Activated CD8-positive, alpha-beta memory T cell treated with anti-CD3 and anti-CD28 coated beads, Interleukin-2, amount 50 U/mL, for 48 hours (primary cell): Measurements from ENCODE around the gene RETSAT.
"Not testable (repeated sequence)": the region's sequence is repeated elsewhere in the genome, so short reads cannot be mapped to it uniquely, and the experiment has no call there.

Experiments used
- DNase-seq: peaks from one replicate; pipeline ENCODE4 v3.0.0-alpha.2; 2020

Gene RETSAT

DNA sequence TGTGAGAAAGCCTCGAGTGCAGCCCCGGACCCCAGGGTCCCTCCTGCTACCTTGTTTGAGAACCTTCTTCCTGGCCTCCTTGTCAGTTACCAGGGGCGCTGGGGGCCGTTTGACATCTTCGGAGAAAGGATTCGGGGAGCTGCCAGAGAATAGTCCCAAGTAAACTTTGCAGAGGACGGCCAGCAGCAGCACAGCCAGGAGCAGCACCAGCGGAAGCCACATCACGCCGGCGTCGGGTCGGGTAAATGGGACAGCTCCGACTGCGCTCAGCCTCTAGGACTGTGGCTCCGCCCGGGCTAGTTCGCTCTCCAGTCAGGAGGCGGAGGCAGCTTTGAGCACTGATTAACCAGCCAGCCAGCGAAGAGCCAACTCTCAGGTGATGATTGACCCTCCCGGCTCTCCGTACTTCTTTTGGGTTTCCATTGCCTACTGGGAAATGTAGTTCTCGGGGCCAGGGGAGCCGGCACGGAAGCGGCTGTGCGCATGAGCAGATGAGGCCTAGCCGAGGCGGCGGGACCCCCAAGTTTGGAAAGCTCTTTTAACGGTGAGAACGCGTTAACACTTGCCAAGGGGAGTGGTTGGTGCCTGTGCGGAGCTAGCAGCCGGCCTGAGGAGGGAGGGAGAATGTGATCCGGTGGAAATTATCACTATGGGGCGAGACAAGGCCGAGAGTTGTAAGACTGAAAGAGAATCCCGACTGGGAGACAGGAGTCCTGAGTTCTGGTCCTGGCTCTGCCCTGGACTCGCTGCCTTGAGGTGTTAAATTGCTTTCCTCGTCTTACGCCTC is at the start of gene RETSAT, which contains the start of gene ELMOD3:
Gene RETSAT (minus strand): TSS at position 243 of the 787 bp plus-strand sequence. CDS start 21 bp downstream, at position 222.
Gene ELMOD3 (plus strand): TSS at position 484 of the 787 bp plus-strand sequence. CDS start 2,430 bp downstream, outside the sequence.
- DNase-seq, result peak; percentile 93

DNA sequence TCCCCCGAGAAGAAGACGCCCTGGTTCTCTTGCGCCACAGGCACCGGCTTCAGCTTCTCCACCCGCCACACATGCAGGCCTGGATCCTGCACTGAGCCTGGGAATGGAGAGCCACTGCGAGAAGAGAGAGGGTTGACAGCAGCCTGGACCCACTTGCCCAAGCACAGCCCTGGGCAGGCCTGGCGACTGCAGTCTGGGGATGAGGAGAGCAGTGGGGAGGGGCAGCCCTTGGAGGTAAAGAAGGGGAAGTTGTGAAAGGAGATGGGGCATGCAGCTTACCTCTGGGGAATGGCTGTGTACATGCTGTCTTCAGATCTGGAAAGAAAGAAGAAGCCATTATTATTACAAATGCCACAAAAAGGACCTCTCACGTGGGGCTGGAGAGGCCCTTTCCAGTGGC is 47.5 kb upstream of the RETSAT start:
- DNase-seq, result no peak

DNA sequence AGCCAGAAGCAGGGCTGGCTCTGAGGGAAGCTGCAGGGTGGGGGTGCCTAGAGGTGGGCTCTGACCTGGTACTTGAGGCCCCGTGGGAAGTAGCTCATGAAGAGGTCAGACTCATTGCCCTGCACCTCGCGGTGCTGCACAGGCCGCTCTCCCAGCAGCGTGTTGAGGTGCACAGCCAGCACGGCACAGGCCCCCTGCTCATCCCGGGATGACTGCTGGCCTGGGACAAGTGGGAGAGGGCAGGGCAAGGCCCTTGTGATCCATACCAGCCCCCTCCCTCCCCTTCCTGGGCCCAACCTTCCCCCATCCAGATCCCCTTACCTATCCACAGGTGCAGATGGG is 47.1 kb upstream of the RETSAT start:
- no peak for DNase-seq

DNA sequence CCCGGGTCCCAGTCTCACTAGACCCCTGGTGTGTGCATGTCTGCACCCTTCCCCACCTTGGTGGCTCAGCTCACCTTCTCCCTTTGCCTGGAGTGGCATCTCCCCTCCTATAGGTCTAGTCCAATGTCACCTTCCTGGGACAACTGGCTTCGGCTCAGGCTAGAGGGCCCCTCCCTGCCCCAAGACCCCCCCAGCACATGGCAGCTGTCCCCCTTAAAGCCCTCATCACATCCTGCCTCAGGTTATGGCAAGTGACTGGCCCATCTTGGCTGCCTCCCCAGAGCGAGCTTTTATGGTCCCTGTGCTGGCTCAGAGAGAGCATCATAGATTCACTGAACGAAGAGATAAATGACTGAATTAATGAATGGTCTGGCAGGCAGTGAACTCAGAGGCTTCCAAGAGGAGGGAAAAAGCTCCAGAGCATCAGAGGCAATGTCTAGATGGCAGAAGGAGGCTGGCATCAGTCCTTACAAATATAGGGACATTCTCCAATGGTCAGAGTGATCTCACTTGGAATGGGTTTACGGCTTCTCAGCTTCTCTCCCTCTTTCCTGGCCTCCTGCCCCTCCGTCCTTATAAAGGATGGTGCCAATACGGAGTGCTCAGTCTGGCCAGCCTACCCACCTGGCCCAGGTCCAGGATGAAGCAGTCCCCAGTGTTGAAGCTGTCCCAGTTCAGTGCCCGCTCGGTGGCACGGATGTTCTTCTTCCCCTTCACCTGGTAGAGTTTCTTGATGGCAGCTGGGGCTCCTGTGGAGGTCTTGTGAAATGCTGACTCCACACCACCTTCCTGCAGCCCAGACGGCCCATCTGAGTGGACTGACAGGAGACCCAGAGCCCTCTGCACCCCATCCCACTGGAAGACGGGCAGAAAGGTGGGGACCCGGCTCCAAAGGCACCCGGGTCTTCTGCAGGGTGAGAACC is 46.5 kb upstream of the RETSAT start:
- DNase-seq, result no peak

DNA sequence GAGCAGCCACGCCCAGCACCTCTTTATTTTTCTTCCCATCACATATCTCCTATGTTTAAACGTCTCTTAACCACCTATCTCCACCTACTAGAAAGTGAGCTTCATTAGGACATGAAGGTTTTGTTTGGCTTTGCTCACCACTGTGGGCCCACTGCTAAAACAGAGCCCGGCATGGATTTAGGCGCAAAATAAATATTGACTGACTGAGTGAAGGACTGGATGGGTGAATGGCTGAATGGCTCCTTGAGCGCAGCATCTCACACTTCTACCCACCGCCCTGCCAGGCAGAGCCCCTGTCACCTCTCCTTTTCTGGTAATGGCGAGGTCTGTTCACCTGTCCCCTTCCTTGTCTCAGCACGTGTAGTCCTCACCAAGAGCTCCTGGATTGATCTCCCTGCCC is 45.7 kb upstream of the RETSAT start:
- DNase-seq, result no peak

DNA sequence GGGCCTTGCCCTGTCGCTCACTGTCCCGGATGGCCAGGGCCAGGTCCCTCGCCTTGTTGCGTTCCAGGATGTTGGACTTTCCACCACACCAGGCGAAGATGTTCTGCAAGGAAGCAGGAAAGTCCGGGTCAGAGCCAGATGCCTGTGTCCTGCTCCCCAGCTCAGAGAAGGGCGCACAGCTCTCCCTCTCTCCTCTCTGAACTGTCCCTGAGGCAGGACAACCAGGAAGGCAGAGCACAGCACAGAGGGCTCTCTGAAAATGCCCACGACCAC is 44.8 kb upstream of the RETSAT start:
- no peak for DNase-seq

DNA sequence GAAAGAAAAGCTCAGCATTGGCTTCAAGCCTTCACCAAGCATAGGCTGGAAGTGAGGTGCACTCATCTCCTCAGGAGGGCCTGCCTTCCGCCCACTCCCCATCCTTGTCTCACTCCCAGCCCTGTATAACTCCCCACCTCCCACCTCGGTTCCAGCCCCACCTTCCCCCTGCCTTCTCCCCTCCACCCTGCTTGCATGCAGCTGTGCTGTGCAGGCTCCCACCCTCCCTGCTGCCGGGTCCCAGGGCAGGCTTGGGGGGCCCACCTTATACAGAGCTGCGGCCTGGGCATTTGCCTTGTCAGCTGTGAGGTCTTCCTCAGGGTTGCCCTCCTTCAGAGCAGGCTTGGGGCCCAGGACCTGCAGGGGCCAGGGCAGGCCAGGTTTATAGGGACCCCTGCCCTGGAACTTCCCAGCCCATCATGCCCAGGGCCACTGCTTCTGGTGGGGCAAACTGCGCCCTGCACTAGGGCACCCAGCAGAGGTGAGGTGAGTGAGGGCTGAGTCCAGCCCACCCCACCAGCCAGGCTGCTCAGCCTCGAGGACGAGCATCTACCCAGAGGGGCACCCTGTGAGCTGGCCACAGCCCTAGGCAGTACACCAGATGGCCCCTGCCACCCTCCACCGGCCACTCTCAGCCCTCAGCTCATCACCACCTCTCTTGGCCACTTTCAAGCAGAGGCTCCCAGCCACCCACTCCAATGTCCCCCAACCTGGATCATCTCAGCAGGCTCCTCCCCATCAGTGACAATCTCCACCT is 44.3 kb upstream of the RETSAT start:
- no peak for DNase-seq

DNA sequence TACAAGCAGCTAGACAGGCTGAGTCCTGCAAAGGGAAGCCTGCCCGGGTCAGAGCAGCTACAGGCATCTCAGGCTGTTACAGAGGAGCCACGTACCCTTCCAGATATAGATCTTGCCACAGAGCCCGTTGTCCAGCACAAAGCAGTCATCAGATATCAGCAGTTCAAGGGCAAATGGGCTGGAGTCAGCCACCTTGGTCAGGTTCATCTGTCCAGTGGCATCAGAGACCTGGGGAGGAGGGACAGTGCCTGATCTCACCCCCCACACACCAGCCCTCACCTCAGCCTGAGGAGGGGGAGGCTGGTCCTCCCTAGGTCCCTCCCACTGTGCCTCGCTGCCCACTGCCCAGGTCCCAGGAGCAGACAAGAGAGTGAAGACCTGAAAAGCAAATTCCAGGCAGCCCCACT is 43.6 kb upstream of the RETSAT start:
- no peak for DNase-seq

DNA sequence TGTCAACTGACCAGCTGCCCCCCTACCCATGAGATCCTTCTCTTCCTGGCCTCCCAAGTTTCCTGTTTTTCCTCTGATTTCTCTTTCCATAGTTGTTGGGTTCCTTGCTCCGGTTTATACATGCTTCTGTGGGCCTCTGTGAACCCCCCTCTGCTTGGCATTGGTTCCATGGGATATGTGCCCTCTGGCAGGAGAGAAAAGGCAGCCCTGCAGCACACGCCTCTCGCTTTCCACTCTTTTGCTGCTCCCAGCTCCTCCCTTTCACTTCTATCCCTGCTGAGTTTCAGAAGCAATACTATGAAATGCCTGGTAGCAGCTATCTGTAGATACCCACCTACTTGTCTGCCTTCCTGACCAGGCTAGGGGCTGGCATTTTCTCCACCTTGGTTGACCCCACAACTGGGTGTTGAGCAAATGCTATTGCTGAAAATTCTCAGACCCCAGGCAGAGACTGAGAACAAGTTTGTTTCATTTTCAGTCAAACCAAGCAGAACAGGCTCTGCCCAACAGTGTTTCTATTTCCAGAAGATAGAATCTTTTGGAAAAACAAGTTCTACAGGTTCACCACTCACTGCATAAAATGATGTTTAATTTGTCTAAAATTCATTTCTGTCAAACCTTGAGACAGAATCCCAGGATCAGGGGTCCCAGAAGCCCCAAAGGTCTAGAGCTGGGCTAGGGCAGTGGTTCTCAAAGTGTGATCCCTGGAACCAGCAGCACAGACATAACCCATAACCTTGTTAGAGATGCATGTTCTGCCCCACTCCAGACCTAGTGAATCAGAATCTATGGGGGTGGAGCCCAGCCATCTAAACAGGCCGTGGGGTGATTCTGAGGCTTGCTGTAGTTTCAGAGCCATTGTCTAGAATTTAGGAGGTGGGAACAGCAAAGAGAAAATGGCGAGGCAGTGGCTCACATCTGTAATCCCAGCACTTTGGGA is 42.5 kb upstream of the RETSAT start:
- no peak for DNase-seq

DNA sequence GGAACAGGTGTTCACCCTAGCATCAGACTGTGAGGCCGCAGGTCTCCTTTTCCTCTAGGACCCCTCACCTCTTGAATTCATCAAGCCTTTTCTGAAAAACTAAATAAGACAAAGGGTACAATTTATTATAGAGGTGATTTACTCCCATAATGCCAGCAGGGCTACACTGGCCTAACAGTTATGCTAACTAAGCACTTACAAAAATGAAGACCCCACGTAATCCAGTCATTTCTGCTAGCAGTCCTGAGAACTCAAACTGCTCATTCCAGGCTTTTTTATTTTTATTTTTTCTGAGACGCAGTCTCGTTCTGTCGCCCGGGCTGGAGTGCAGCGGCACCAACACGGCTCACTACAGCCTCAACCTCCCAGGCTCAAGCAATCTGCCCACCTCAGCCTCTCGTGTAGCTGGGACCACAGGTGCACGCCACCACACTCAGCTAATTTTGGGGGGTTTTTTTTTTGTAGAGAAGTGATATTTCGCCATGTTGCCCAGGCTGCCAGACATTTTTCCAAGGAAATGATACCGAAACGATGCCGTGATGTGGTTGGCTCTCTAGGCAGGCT is 41.7 kb upstream of the RETSAT start:
- DNase-seq, result no peak

DNA sequence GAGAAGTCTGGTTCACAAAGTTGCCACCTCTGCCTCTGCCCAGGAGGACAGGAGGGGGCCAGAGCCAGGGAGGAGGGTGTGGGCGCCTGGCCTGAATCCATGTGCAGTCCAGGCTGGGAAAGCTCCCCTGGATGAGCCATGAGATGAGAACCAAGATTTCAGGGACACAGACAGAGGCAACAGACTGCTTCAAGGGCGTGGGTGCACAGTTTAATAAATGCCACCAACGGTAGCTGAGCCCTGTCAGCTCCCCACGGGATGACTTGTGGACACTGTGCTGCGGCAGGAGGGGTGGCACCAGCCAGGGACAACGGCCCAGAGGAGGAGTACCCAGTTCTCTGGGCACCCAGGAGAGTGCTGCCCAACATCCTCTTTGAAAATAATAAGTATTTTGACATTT is 40.6 kb upstream of the RETSAT start:
- no peak for DNase-seq

DNA sequence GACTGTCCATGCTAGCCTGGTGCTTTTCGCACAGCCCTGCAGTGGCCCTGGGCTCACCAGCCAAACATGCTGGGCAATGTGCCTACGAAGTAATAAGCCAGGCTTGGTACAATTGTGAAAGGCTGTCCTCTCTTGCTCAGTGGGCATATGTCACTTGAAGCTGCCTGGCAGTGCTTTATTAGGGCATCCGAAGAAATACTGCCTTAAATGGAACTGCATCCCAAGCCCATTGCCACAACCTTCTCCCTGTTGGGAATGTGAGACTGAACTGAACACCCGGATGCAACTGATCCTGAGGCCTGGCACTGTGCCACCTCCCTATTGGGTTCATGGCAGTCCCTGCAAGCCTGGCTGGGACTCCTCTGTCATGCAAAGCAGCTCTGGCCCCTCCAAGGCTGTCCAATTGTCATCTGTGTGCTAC is 39.9 kb upstream of the RETSAT start:
- DNase-seq, result no peak

DNA sequence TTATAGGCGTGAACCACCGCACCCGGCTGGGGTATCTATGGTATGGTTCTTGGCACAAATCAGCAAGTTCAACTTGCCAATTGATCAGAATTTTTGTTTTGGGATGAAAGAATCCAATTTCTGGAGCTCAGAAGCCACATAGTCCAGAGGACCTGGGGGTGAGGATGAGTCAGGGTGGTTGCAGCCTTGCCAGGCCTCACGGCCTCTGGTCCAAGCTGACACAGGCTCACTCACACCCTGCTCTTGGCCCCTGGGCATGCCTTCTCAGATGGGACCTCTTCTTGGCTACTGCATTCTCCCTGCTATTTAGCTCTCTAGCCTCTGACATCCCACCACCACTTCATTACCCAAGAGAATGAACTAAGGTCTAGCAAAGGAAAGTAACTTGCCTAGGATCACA is 39.5 kb upstream of the RETSAT start:
- DNase-seq, result no peak

DNA sequence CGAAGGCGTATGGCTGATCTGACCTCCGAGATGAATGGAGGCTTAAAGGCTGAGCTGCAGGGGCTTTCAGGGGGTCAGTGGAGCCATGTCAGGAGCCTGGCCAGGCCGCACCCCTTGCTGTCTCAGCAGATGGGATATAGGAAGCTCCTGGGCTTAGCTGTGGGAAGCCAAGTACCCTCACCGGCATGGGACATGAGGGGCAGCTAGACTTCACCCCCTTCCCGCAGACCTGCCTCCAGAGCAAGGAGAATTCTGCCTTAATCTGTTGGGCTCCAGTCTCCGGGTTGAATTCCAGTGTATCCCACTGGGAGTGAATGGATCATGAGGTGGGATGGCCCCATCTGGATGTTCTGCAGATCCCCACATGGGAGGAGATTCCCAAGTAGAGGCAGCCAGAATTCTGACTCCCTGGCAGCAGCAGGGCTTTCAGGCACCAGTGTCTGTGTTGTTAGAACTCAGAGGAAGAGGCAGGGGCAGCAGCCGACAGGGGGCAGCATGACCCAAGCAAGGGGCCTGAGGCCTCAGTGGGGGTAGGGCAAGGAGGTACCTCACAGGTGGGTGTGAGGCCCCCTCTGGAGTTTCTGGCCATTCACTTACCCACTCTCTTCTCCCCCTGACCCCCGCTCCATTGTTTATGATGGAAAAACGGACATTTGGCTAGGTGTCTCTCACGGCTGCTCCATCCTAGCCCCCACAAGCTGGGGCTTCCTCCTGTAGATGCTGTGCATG is 36.8 kb upstream of the RETSAT start:
- peak; percentile 88 for DNase-seq

DNA sequence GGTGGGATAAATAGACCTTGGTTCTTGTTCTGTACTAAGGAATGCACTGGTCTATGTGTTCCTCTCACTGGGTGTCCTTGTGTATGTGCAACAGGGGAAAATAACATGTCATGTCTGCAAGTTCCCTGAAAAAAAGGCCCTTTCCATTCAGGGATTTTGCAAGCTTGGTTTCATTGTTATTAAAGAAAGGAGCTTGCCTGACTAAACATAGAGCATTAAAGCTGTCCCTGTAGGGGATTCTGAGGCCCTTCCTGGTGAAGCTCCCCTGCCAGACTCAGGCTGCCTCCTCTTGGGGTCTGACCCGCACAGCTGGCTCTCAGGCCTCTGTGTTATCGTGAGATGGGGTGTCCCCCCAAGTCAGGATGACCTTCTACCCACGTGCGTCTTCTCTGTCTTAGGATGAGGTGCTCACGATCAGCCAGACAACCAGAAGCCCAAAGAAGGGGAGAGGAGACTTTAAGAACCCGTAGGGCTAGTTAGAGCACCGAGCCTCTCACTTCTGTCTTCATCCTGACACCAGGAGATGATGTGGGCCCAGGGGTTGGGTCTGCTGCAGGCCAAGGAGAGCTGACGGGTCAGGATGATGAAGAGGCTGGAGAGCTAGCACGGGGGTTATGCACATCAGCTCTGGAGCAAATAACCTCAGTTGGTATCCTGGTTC is 34.7 kb upstream of the RETSAT start:
- no peak for DNase-seq

DNA sequence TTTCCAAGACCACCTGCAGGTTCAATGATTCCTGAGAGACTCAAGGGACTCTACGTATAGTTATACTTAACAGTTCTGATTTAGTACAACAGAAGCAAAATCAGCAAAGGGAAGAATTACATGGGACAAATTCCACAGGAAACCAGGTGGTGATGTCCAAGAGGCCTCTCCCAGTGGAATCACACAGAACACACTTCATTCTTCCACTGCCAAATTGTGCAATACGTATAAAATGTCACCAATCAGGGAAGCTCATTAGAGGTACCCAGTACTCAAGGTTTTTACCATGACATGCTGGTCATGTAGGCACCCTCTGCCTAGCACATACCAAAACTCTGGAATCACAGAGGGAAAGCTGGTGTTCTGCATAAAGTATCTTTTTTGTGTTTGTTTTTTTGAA is 33.4 kb upstream of the RETSAT start:
- DNase-seq, result no peak

DNA sequence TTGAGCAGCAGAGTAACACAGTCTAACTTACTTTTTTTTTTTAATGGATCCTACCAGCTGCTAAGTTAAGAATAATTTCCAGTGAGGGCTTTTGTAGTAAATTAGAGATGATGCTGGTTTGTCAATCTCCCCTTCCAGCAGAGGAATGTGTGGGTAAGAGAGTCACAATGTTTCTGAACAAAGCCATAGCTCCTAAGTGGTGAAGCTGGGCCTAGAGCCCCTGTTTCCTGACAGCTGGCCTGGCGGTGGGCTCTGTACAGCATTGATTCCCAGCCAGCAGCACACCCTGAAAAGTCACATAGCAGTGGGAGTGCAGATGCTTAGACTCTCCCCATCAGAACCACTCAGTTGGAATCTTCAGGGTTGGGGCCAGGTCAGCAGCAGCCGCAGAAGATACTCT is 31.4 kb upstream of the RETSAT start:
- no peak for DNase-seq

DNA sequence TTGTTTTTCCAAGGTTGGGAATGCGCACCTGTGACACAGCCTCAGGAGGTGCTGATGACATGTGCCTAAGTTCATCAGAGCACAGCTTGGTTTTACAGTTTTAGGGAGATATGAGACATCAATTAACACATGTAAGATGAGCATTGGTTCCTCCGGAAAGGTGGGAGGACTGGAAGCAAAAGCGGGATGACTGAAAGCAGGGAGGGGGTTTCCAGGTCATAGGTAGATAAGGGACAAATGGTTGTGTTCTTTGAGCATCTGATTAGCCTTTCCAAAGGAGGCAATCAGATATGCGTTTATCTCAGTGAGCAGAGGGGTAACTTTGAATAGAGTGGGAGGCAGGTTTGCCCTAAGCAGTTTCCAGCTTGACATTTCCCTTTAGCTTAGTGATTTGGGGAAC is 29.5 kb upstream of the RETSAT start:
- DNase-seq, result no peak

DNA sequence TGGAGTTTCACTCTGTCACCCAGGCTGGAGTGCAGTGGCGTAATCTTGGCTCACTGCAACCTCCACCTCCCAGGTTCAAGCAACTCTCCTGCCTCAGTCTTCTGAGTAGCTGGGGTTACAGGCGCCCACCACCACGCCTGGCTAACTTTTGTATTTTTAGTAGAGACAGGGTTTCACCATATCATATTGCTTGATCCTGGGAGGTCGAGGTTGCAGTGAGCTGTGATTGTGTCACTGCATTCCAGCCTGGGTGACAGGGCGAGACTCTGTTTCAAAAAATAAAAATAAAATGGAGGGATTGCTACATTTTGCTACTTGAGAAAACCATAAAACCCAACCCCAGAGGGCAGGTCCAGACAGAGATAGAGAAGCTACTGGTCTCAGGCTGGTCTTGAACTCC is 28.8 kb upstream of the RETSAT start:
- not testable (repeated sequence) for DNase-seq

DNA sequence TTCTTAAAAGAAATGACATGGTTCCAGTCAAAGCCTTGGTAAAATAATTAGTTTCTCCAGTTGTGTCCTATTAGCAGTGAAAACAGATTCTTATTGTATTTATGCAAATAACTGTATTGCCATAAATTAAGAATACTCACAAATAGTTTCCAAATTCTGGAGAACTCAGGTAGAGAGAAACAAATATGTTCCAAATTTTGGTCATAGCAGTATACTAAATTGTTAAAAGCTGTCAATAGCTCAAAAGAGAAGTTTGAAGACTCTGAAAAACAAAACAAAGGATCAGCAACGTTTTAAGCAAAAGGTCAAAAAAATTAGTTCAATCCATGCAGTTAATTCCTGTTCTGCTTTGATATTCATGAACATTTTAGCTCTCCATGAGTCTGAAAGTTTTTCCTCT is 25.7 kb upstream of the RETSAT start:
- no peak for DNase-seq

DNA sequence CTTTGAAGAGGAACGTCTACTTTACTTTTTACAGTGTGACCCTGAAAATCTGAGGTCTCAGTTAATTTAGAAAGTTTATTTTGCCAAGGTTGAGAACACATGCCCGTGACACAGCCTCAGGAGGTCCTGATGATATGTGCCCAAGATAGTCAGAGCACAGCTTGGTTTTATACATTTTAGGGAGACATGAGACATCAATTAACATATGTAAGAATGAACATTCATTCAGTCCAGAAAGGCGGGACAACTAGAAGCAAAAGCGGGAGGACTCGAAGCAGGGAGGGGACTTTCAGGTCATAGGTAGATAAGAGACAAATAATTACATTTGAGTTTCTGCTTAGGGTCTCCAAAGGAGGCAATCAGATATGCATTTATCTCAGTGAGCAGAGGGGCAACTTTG is 23.9 kb upstream of the RETSAT start:
- no peak for DNase-seq
